ENCODE data around the gene TMIGD2.

DNA sequence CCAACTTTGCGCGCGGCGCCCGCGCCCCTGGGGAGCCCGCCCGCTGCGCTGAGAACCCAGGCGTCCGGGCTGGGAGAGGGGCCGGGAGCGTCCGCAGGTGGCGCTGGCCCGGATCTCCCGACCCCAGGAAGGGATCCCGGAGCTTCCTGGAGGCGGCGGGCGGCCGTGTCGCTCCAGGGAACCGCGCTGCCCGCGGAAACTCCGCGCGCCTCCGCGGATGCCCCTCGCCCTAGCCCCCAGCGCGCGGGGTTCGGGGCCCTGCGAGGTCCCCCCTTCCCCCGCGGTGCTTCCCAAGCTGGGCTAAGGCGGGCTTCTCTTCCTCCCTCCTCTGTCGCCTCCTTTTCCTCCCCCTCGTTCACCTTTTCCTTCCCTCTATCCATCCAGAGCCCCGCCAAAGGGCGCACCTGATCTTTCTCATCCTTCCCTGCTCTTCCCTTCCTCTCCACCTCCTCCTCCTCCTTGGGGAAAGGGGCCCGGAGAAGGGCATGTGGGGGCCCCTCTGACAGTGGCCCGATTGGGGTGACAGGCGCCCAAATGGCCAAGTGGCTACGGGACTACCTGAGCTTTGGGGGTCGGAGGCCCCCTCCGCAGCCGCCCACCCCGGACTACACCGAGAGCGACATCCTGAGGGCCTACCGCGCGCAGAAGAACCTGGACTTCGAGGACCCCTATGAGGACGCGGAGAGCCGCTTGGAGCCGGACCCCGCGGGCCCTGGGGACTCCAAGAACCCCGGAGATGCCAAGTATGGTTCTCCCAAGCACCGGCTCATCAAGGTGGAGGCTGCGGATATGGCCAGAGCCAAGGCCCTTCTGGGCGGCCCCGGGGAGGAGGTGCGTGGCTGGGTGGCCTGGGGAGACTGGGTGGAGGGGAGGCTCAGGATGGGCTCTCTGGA lies 22.4 kb downstream of the TMIGD2 start:
- TF ChIP-seq CTCF (IDR thresholded peaks at IDR 0.05; ENCODE audit: low read depth, low read length, poor library complexity, severe bottlenecking) (no peak), EZH2phosphoT487 (IDR thresholded peaks at IDR 0.05; ENCODE audit: borderline replicate concordance, low read length) (no peak)
